ENCODE results near the gene RAB12.

GRCh38 chr18:8629602-8630001 lies 20.4 kb downstream of the RAB12 start:
- TF ChIP-seq, protein P1, sequence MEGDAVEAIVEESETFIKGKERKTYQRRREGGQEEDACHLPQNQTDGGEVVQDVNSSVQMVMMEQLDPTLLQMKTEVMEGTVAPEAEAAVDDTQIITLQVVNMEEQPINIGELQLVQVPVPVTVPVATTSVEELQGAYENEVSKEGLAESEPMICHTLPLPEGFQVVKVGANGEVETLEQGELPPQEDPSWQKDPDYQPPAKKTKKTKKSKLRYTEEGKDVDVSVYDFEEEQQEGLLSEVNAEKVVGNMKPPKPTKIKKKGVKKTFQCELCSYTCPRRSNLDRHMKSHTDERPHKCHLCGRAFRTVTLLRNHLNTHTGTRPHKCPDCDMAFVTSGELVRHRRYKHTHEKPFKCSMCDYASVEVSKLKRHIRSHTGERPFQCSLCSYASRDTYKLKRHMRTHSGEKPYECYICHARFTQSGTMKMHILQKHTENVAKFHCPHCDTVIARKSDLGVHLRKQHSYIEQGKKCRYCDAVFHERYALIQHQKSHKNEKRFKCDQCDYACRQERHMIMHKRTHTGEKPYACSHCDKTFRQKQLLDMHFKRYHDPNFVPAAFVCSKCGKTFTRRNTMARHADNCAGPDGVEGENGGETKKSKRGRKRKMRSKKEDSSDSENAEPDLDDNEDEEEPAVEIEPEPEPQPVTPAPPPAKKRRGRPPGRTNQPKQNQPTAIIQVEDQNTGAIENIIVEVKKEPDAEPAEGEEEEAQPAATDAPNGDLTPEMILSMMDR (IDR thresholded peaks at IDR 0.05; ENCODE audit: low read depth, low read length, poor library complexity, severe bottlenecking): no peak
- TF ChIP-seq EZH2phosphoT487 (IDR thresholded peaks at IDR 0.05; ENCODE audit: borderline replicate concordance, low read length): no peak

Data from DOHH2 (cell line).